ENCODE measurements around the gene SYNGR2.
A peak's percentile ranks its signal among the peaks of the same experiment; 100 is the strongest.

Gene SYNGR2

GRCh38 chr17:78214706-78215061, 46.3 kb downstream of the SYNGR2 start:
- H3K4me3 Mint-ChIP-seq = peak overlapping the region; percentile 88
- peaks cover 2% of the 10 kb centered on the region for H3K4me1 Mint-ChIP-seq (ENCODE audit: low read depth)
- no peaks in the 10 kb centered on the region for H3K9me3 Mint-ChIP-seq (ENCODE audit: low read depth)
- no peaks in the 10 kb centered on the region for H3K36me3 Mint-ChIP-seq
- H3K27ac Mint-ChIP-seq = no peak overlapping the region
- H3K27me3 Mint-ChIP-seq = no peaks in the 10 kb centered on the region

DNA sequence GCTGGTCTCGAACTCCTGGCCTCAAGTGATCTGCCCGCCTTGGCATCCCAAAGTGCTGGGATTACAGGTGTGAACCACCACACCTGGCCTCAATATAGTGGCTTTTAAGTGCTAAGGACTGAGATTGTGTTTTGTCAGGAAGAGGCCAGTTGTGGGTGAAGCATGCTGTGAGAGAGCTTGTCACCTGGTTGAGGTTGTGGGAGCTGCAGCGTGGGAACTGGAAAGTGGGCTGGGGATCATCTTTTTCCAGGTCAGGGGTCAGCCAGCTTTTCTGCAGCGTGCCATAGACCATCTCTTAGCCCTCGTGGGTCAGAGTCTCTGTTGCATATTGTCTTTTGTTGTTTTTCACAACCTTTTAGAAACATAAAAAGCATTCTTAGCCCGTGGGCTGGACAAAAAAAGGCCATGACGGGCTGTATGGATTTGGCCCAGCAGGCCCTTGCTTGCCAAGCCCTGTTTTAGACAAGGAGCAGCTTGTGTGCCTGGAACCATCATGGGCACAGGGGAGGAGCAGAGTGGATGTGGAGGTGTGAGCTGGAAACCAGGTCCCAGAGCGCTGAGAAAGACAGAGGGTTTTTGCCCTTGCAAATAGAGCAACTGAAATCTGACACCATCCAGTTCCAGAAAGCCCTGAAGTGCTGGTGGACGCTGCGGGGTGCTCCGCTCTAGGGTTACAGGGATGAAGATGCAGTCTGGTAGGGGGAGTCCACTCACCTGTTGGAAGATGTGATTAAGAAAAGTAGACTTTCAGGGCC, 51.2 kb downstream of the SYNGR2 start:
- no peak overlapping the region for H3K4me3 Mint-ChIP-seq
- no peaks in the 10 kb centered on the region for H3K9me3 Mint-ChIP-seq (ENCODE audit: low read depth)
- H3K36me3 Mint-ChIP-seq = no peaks in the 10 kb centered on the region
- no peaks in the 10 kb centered on the region for H3K27me3 Mint-ChIP-seq
- H3K27ac Mint-ChIP-seq = no peak overlapping the region
- peaks cover under 1% of the 10 kb centered on the region for H3K4me1 Mint-ChIP-seq (ENCODE audit: low read depth)

Data from activated naive CD8-positive, alpha-beta T cell (primary cell).